Keratinocyte (primary cell): ENCODE data around the gene ITGAE. TPM values are rescaled to one million over a fixed set of nuclear protein-coding genes. Genes with fewer than 3 reads are reported as not detected.
A peak's percentile ranks its signal among the peaks of the same experiment; 100 is the strongest.

ENCODE experiments used
- DNase-seq: peaks from one replicate; pipeline ENCODE4 v3.0.0-alpha.2; 2011; ENCODE audit warnings: low read depth, missing footprints, low spot score
- FAIRE-seq: peaks from 2 replicates; lab custom pipeline; 2011; peaks lifted over from hg19 to GRCh38; lab: Jason Lieb, UNC
- H2AFZ ChIP-seq: 2 replicates; pipeline ENCODE4 v1.6.0; 2012; ENCODE audit warnings: low read length, control low read depth, inconsistent platforms; ENCODE audit not compliant: control insufficient read depth
- H3K27ac ChIP-seq: 2 replicates; pipeline ENCODE4 v1.5.1; 2011; ENCODE audit warnings: low read length; ENCODE audit not compliant: control insufficient read depth, insufficient read depth
- H3K27me3 ChIP-seq: 3 replicates; pipeline ENCODE4 v1.6.0; 2011; ENCODE audit warnings: low read length; ENCODE audit not compliant: control insufficient read depth, insufficient read depth; ENCODE audit errors: extremely low read depth
- H3K36me3 ChIP-seq, 2 experiments: 2 replicates in 1 of 2; 3 replicates in 1 of 2; pipeline ENCODE4 v1.5.1; 2011; ENCODE audit warnings: low read length in 2 of 2, mild to moderate bottlenecking in 1 of 2; ENCODE audit not compliant: control insufficient read depth in 2 of 2, insufficient read depth in 2 of 2; ENCODE audit errors: extremely low read depth in 1 of 2
- H3K4me1 ChIP-seq: 3 replicates; pipeline ENCODE4 v1.5.1; 2011; ENCODE audit warnings: low read length; ENCODE audit not compliant: control insufficient read depth, insufficient read depth; ENCODE audit errors: extremely low read depth
- H3K4me2 ChIP-seq: 3 replicates; pipeline ENCODE4 v1.6.0; 2011; ENCODE audit warnings: low read depth, low read length; ENCODE audit not compliant: control insufficient read depth, insufficient read depth; ENCODE audit errors: extremely low read depth
- H3K4me3 ChIP-seq, 3 experiments: fragments of 200-600 bp in 1 of 3; sonication (generic) in 1 of 3; 2 replicates in 2 of 3; 3 replicates in 1 of 3; pipeline ENCODE4 v1.5.1; 2011 to 2016; ENCODE audit warnings: low read length in 3 of 3, mild to moderate bottlenecking in 3 of 3, control low read depth in 2 of 3, inconsistent platforms in 1 of 3, low read depth in 1 of 3, mixed read lengths in 1 of 3, mixed run types in 1 of 3, moderate library complexity in 1 of 3; ENCODE audit not compliant: control insufficient read depth in 2 of 3, insufficient read depth in 2 of 3; ENCODE audit errors: extremely low read depth in 1 of 3
- H3K79me2 ChIP-seq: 2 replicates; pipeline ENCODE4 v1.6.0; 2012; ENCODE audit warnings: low read length; ENCODE audit not compliant: control insufficient read depth, insufficient read depth
- H3K9ac ChIP-seq: 3 replicates; pipeline ENCODE4 v1.6.0; 2011; ENCODE audit warnings: low read length; ENCODE audit not compliant: control insufficient read depth, insufficient read depth; ENCODE audit errors: extremely low read depth
- H3K9me1 ChIP-seq: 3 replicates; pipeline ENCODE4 v1.6.0; 2011; ENCODE audit warnings: low read length; ENCODE audit not compliant: control insufficient read depth, insufficient read depth; ENCODE audit errors: extremely low read depth
- H3K9me3 ChIP-seq: 2 replicates; pipeline ENCODE4 v1.5.1; 2012; ENCODE audit warnings: low read depth, low read length; ENCODE audit not compliant: control insufficient read depth
- H4K20me1 ChIP-seq: 3 replicates; pipeline ENCODE4 v1.6.0; 2011; ENCODE audit warnings: low read length; ENCODE audit not compliant: control insufficient read depth, insufficient read depth; ENCODE audit errors: extremely low read depth
- EZH2 ChIP-seq: IDR thresholded peaks from one replicate; pipeline ENCODE4 v1.6.1; 2012; ENCODE audit warnings: inconsistent platforms, mild to moderate bottlenecking, low read length, moderate library complexity
- dilution Hi-C: fragments of 300-500 bp; cut with MboI; formaldehyde crosslinking; loops from one replicate; pipeline ENCODE4 v1.7.0; 2020; ENCODE audit warnings: low sequenced_read_pairs; ENCODE audit not compliant: extremely low pct_ligation_motif_present
- polyA plus RNA-seq, 5 experiments: library from polyadenylated mRNA; depleted of rRNA in 3 of 5; stranded (reverse) in 3 of 5; stranded (forward) in 1 of 5; unstranded in 1 of 5; fragments of >200 nt; gene quantifications; 1 replicate in 1 of 5; 2 replicates in 3 of 5; 3 replicates in 1 of 5; pipeline versions ENCODE4 v1.2.1 to v1.2.3, GENCODE V29; 2011 to 2012; ENCODE audit warnings: missing spikeins in 2 of 5, low read depth in 1 of 5, low replicate concordance in 1 of 5
- TF ChIP-seq, protein P1 (sequence below), 3 experiments: IDR thresholded peaks in 1 of 3; conservative IDR thresholded peaks in 1 of 3; optimal IDR thresholded peaks in 1 of 3; 2 replicates in 2 of 3; 3 replicates in 1 of 3; pipeline versions ENCODE3 to v1.5.1; 2011; ENCODE audit warnings: low read length in 3 of 3, mild to moderate bottlenecking in 3 of 3, moderate library complexity in 2 of 3, control low read depth in 1 of 3, inconsistent platforms in 1 of 3; ENCODE audit not compliant: insufficient read depth in 2 of 3; ENCODE audit errors: extremely low read depth in 1 of 3

ITGAE gene
- polyA plus RNA-seq, 1 donor (not counting 4 experiments of a cell fraction or from before 2014, with no cell fraction given), result 66.6 TPM

DNA sequence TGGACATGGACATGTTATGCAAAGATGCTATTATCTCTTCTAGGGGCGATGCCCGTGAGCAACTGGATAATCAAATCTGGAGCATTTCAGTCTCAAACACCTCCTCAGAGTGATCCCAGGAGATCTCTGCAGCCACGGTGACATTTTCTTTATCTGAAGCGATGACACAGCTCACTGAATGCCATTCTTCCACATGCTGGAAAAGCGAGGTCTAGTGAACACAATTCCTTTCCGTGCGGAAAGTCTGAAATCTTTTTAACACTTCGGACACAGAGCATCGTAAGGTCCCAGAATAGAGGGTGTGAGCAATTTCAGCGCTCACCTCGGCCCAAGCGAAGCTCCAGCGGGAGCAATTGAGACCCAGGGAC lies 77.8 kb downstream of the ITGAE start:
- H4K20me1 ChIP-seq, result no peaks in the 10 kb centered on the region
- no peak for DNase-seq
- H3K9me3 ChIP-seq, result no peaks in the 10 kb centered on the region
- peaks cover 2% of the 10 kb centered on the region for H3K9me1 ChIP-seq
- peak overlapping the region; percentile 67 for H3K27ac ChIP-seq
- TF ChIP-seq, protein P1, sequence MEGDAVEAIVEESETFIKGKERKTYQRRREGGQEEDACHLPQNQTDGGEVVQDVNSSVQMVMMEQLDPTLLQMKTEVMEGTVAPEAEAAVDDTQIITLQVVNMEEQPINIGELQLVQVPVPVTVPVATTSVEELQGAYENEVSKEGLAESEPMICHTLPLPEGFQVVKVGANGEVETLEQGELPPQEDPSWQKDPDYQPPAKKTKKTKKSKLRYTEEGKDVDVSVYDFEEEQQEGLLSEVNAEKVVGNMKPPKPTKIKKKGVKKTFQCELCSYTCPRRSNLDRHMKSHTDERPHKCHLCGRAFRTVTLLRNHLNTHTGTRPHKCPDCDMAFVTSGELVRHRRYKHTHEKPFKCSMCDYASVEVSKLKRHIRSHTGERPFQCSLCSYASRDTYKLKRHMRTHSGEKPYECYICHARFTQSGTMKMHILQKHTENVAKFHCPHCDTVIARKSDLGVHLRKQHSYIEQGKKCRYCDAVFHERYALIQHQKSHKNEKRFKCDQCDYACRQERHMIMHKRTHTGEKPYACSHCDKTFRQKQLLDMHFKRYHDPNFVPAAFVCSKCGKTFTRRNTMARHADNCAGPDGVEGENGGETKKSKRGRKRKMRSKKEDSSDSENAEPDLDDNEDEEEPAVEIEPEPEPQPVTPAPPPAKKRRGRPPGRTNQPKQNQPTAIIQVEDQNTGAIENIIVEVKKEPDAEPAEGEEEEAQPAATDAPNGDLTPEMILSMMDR (optimal IDR thresholded peaks at IDR 0.05 in 1 of 3, IDR thresholded peaks at IDR 0.05 in 1 of 3, conservative IDR thresholded peaks at IDR 0.05 in 1 of 3; ENCODE audit: extremely low read depth in 1 of 3, insufficient read depth in 2 of 3, low read length in 3 of 3), result no peak
- no peak for TF ChIP-seq EZH2
- peak overlapping the region; percentile 100 for H3K4me2 ChIP-seq
- peaks cover 2 to 30% of the 10 kb centered on the region in 2 experiments for H3K36me3 ChIP-seq
- H3K9ac ChIP-seq, result peak overlapping the region; percentile 87
- no peak for FAIRE-seq
- H3K4me3 ChIP-seq, result peak overlapping the region; percentile 77 to 95 (median 86)
- dilution Hi-C loops, result no loop called here
- no peaks in the 10 kb centered on the region for H3K27me3 ChIP-seq
- peaks cover 24% of the 10 kb centered on the region for H3K4me1 ChIP-seq
- H3K79me2 ChIP-seq, result peaks cover 44% of the 10 kb centered on the region
- H2AFZ ChIP-seq, result peak overlapping the region; percentile 97

- no peaks in the 10 kb centered on the region for H4K20me1 ChIP-seq
- no peak for FAIRE-seq
- H3K9me1 ChIP-seq, result peaks cover 2% of the 10 kb centered on the region
- H3K9ac ChIP-seq, result peak overlapping the region; percentile 87
- H3K4me3 ChIP-seq, result peak overlapping the region; percentile 77 to 95 (median 86)
- peaks cover 44% of the 10 kb centered on the region for H3K79me2 ChIP-seq
- TF ChIP-seq, protein P1 (optimal IDR thresholded peaks at IDR 0.05 in 1 of 3, IDR thresholded peaks at IDR 0.05 in 1 of 3, conservative IDR thresholded peaks at IDR 0.05 in 1 of 3; ENCODE audit: extremely low read depth in 1 of 3, insufficient read depth in 2 of 3, low read length in 3 of 3), result no peak
- TF ChIP-seq EZH2, result no peak
- peaks cover 24% of the 10 kb centered on the region for H3K4me1 ChIP-seq
- peak overlapping the region; percentile 67 for H3K27ac ChIP-seq
- no peaks in the 10 kb centered on the region for H3K9me3 ChIP-seq
- H2AFZ ChIP-seq, result peak overlapping the region; percentile 97
- H3K27me3 ChIP-seq, result no peaks in the 10 kb centered on the region
- DNase-seq, result no peak
- peaks cover 5 to 25% of the 10 kb centered on the region in 2 experiments for H3K36me3 ChIP-seq
- peak overlapping the region; percentile 100 for H3K4me2 ChIP-seq
- dilution Hi-C loops, result no loop called here
Measured at GRCh38 chr17:3722716-3723115, 78.3 kb downstream of the ITGAE start.
